Thyroid gland (tissue), 4 donors: ENCODE results near the gene CTNNBL1. TPM values are rescaled to one million over a fixed set of nuclear protein-coding genes. Genes with fewer than 3 reads are reported as not detected.

Experiments
- DNase-seq, 2 donors: peaks; one replicate each; pipeline ENCODE4 v3.0.0-alpha.2; 2019
- H3K27ac ChIP-seq, 3 donors: fragments of 200-600 bp; sonication (generic); 1 replicate in 2 of 3; 2 replicates in 1 of 3; pipeline ENCODE4 v1.5.1; 2016 to 2019; ENCODE audit warnings: mild to moderate bottlenecking in 1 of 3, moderate library complexity in 1 of 3
- H3K27me3 ChIP-seq: fragments of 200-600 bp; sonication (generic); one replicate; pipeline ENCODE4 v1.5.1; 2019
- H3K36me3 ChIP-seq, 2 donors: fragments of 200-600 bp; sonication (generic); one replicate each; pipeline ENCODE4 v1.5.1; 2016 to 2019
- H3K4me1 ChIP-seq, 2 donors: fragments of 200-600 bp; sonication (generic); one replicate each; pipeline ENCODE4 v1.5.1; 2017 to 2019
- H3K4me3 ChIP-seq, 3 donors: fragments of 200-600 bp; sonication (generic); replicated peaks in 1 of 3; 1 replicate in 2 of 3; 2 replicates in 1 of 3; pipeline ENCODE4 v1.5.1; 2016; ENCODE audit warnings: mild to moderate bottlenecking in 1 of 3
- H3K9me3 ChIP-seq: fragments of 200-600 bp; sonication (generic); one replicate; pipeline ENCODE4 v1.5.1; 2017
- CTCF ChIP-seq, 6 experiments: fragments of 200-600 bp in 3 of 6; fragments of 450-650 bp in 3 of 6; sonication (generic) in 3 of 6; IDR thresholded peaks; one replicate each; pipeline ENCODE4 v1.5.1; 2016 to 2019; ENCODE audit warnings: antibody characterized with exemption in 6 of 6, mild to moderate bottlenecking in 2 of 6, inconsistent platforms in 1 of 6, moderate library complexity in 1 of 6
- POLR2A ChIP-seq, 2 donors: fragments of 450-650 bp; IDR thresholded peaks; one replicate each; pipeline ENCODE4 v1.6.1; 2017; ENCODE audit warnings: antibody characterized with exemption in 2 of 2, mild to moderate bottlenecking in 2 of 2, moderate library complexity in 1 of 2
- WGBS, 2 donors: methylation state at CpG; one replicate each; pipeline ENCODE4 v1.1.5; 2017; 5-methylcytosine and 5-hydroxymethylcytosine counted together
- intact Hi-C: fragments of 100-400 bp; cut with DNase I; formaldehyde crosslinking; loops from one replicate; pipeline ENCODE4 v1.15.1; 2023
- total RNA-seq, 4 donors: library from RNA; depleted of rRNA; stranded (reverse); fragments of >200 nt; gene quantifications; one replicate each; pipeline ENCODE4 v1.2.3, GENCODE V29; 2016

Gene CTNNBL1
- total RNA-seq, 4 donors from 2014 or later = 22.3 to 31.2 (median 24.6) TPM

- H3K27me3 ChIP-seq = no peaks in the 10 kb centered on the region
- H3K4me3 ChIP-seq = no peak overlapping the region
- intact Hi-C loops = no loop called here
- no peak for DNase-seq
- H3K4me1 ChIP-seq = no peaks in the 10 kb centered on the region
- H3K27ac ChIP-seq = no peak overlapping the region
- H3K36me3 ChIP-seq = peaks cover 0 to 6% of the 10 kb centered on the region in 2 donors
- H3K9me3 ChIP-seq = no peaks in the 10 kb centered on the region
- TF ChIP-seq CTCF (IDR thresholded peaks at IDR 0.05) = no peak
- no peak for TF ChIP-seq POLR2A (IDR thresholded peaks at IDR 0.05)
- WGBS, 2 donors = 96% methylated on average over 5 of the region's 5 CpGs
Observed at GRCh38 chr20:37759761-37760209, 66.0 kb downstream of the CTNNBL1 start.

GRCh38 chr20:37760322-37760721 lies 66.5 kb downstream of the CTNNBL1 start:
- Histone ChIP-seq H3K4me3 (no peak overlapping the region), H3K36me3 (peaks cover 0 to 6% of the 10 kb centered on the region in 2 donors), H3K27me3 (no peaks in the 10 kb centered on the region), H3K4me1 (no peaks in the 10 kb centered on the region), H3K9me3 (no peaks in the 10 kb centered on the region), H3K27ac (no peak overlapping the region)
- WGBS, 2 donors = 92 to 97% methylated on average over 2 of the region's 2 CpGs
- intact Hi-C loops = no loop called here
- DNase-seq = no peak
- TF ChIP-seq POLR2A (IDR thresholded peaks at IDR 0.05) (no peak), CTCF (IDR thresholded peaks at IDR 0.05) (no peak)

- Histone ChIP-seq H3K4me3 (no peak overlapping the region), H3K27me3 (no peaks in the 10 kb centered on the region), H3K4me1 (no peaks in the 10 kb centered on the region), H3K9me3 (no peaks in the 10 kb centered on the region), H3K27ac (no peak overlapping the region), H3K36me3 (peaks cover 0 to 12% of the 10 kb centered on the region in 2 donors)
- intact Hi-C loops = no loop called here
- 93 to 97% methylated on average over 4 of the region's 4 CpGs for WGBS, 2 donors
- no peak for DNase-seq
- TF ChIP-seq CTCF (IDR thresholded peaks at IDR 0.05) (no peak), POLR2A (IDR thresholded peaks at IDR 0.05) (no peak)
Observed at GRCh38 chr20:37762716-37763485, 69.1 kb downstream of the CTNNBL1 start.

GRCh38 chr20:37764333-37764935 lies 70.6 kb downstream of the CTNNBL1 start:
- 96 to 98% methylated on average over 4 of the region's 4 CpGs for WGBS, 2 donors
- no peaks in the 10 kb centered on the region for H3K27me3 ChIP-seq
- no peaks in the 10 kb centered on the region for H3K9me3 ChIP-seq
- H3K27ac ChIP-seq = no peak overlapping the region
- peaks cover under 1 to 12% of the 10 kb centered on the region in 2 donors for H3K36me3 ChIP-seq
- no peak for TF ChIP-seq CTCF (IDR thresholded peaks at IDR 0.05)
- no peak for TF ChIP-seq POLR2A (IDR thresholded peaks at IDR 0.05)
- H3K4me1 ChIP-seq = no peaks in the 10 kb centered on the region
- DNase-seq = no peak
- H3K4me3 ChIP-seq = no peak overlapping the region
- intact Hi-C loops = no loop called here

- Histone ChIP-seq H3K4me1 (no peaks in the 10 kb centered on the region), H3K9me3 (no peaks in the 10 kb centered on the region), H3K4me3 (no peak overlapping the region), H3K27me3 (no peaks in the 10 kb centered on the region), H3K36me3 (peaks cover 5 to 6% of the 10 kb centered on the region in 2 donors), H3K27ac (no peak overlapping the region)
- 92 to 95% methylated on average over 5 of the region's 5 CpGs for WGBS, 2 donors
- intact Hi-C loops = no loop called here
- DNase-seq = no peak
- no peak for TF ChIP-seq CTCF (IDR thresholded peaks at IDR 0.05)
Observed at GRCh38 chr20:37770908-37771307, 77.1 kb downstream of the CTNNBL1 start.
